Calu3 (cell line): ENCODE data around the gene FRMD1. TPM values are rescaled to one million over a fixed set of nuclear protein-coding genes. Genes with fewer than 3 reads are reported as not detected.
A peak's percentile ranks its signal among the peaks of the same experiment; 100 is the strongest.

Source experiments
- BruUV-seq: library from RNA; stranded (reverse); fragments of 400-500 nt; replicated peaks from 2 replicates; lab custom pipeline; 2021; lab: Mats Ljungman, UMichigan
- CTCF ChIA-PET: fragments of 300-600 bp; sonication (Branson Sonifier 250); formaldehyde crosslinking; loops from one replicate; lab custom pipeline; 2022; ENCODE audit warnings: antibody characterized with exemption; lab: Charles Lee
- DNase-seq: peaks from one replicate; pipeline ENCODE4 v3.0.0; 2022
- H3K27ac Mint-ChIP-seq: one replicate; pipeline ENCODE4 v1.8.0; 2022; ENCODE audit warnings: mixed read lengths; ENCODE audit not compliant: unreplicated experiment
- H3K27me3 Mint-ChIP-seq: one replicate; pipeline ENCODE4 v1.8.0; 2022; ENCODE audit warnings: mixed read lengths; ENCODE audit not compliant: unreplicated experiment
- H3K36me3 Mint-ChIP-seq: one replicate; pipeline ENCODE4 v1.8.0; 2022; ENCODE audit warnings: mild to moderate bottlenecking, moderate library complexity, mixed read lengths; ENCODE audit not compliant: insufficient read depth, unreplicated experiment
- H3K4me1 Mint-ChIP-seq: one replicate; pipeline ENCODE4 v1.8.0; 2022; ENCODE audit warnings: mild to moderate bottlenecking, low read depth, mixed read lengths; ENCODE audit not compliant: unreplicated experiment
- H3K4me3 Mint-ChIP-seq: one replicate; pipeline ENCODE4 v1.8.0; 2022; ENCODE audit warnings: mild to moderate bottlenecking, low read depth, moderate library complexity, mixed read lengths; ENCODE audit not compliant: unreplicated experiment
- H3K9me3 Mint-ChIP-seq: one replicate; pipeline ENCODE4 v1.8.0; 2022; ENCODE audit warnings: low read depth, mixed read lengths; ENCODE audit not compliant: unreplicated experiment
- intact Hi-C: fragments of 100-400 bp; cut with micrococcal nuclease; formaldehyde crosslinking; loops from one replicate; pipeline ENCODE4 v1.10.0; 2022; ENCODE audit not compliant: unreplicated experiment
- total RNA-seq: library from RNA; stranded (reverse); gene quantifications from 2 replicates; pipeline ENCODE4 v1.2.3, GENCODE V29; 2022
- TF ChIP-seq, protein P1 (sequence below): fragments of 200-600 bp; IDR thresholded peaks from one replicate; pipeline ENCODE4 v1.8.0; 2022; ENCODE audit warnings: antibody characterized with exemption; ENCODE audit not compliant: unreplicated experiment

FRMD1 gene
- total RNA-seq, 1 experiment from 2014 or later, result not detected

DNA sequence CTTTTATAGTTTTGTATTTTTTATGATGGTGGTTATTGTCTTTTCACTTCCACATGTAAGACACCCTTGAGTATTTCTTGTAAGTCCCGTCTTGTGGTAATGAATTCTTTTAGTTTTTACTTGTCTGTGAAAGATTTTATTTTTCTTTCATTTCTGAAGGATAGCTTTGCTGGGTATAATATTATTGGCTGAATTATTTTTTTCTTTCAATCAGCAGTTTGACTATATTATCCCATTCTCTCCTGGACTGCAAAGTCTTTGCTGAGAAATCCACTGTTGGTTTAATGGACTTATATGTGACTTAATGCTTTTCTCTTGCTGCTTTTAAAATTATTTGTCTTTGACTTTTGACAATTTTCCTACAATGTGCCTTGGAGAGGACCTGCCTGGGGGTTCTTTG is 67.7 kb downstream of the FRMD1 start:
- intact Hi-C loops, result no loop called here
- Mint-ChIP-seq H3K27me3 (peaks cover 30% of the 10 kb centered on the region), H3K36me3 (peaks cover 5% of the 10 kb centered on the region), H3K4me1 (no peaks in the 10 kb centered on the region), H3K9me3 (peaks cover 13% of the 10 kb centered on the region), H3K27ac (no peak overlapping the region), H3K4me3 (no peak overlapping the region)
- no peak for DNase-seq
- CTCF ChIA-PET, result no interaction called here
- BruUV-seq, result no TSS peak
- TF ChIP-seq, protein P1, sequence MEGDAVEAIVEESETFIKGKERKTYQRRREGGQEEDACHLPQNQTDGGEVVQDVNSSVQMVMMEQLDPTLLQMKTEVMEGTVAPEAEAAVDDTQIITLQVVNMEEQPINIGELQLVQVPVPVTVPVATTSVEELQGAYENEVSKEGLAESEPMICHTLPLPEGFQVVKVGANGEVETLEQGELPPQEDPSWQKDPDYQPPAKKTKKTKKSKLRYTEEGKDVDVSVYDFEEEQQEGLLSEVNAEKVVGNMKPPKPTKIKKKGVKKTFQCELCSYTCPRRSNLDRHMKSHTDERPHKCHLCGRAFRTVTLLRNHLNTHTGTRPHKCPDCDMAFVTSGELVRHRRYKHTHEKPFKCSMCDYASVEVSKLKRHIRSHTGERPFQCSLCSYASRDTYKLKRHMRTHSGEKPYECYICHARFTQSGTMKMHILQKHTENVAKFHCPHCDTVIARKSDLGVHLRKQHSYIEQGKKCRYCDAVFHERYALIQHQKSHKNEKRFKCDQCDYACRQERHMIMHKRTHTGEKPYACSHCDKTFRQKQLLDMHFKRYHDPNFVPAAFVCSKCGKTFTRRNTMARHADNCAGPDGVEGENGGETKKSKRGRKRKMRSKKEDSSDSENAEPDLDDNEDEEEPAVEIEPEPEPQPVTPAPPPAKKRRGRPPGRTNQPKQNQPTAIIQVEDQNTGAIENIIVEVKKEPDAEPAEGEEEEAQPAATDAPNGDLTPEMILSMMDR, result no peak

GRCh38 chr6:168009331-168009730 is 69.7 kb downstream of the FRMD1 start:
- DNase-seq, result no peak
- BruUV-seq, result no TSS peak

DNA sequence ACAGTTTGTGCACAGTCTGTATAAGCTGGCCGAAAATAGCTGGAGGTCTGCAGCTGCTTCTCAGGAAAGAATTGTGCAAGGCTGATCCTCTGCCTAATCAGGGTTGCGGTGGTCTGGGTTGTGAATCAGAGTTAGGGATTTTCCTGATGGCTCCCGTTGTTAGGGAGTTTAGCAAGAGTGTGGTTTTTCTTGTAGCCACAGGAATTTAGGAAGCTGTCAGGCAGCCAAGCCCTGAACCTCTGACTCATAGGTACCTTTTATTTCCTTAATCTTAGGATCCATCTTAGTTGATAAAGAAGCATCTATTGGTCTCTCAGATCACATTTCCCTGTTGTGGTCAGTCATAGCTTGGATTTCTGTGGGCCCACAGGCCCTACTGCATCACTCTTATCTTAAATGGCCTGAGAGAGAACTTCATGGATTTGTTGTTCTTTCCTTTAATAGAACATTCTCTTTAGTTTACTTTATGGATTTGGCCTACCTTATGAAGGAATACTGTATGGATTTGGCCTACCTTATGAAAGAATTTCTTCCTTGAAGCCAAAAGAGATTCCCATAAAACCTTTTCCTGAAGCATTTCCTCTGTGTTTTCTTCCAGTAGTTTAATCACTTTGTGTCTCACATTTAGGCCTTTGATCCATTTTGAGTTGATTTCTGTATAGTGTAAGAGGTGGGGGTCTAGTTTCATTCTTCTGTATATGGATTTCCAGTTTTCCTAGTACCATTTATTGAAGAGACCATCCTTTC is 71.2 kb downstream of the FRMD1 start:
- Mint-ChIP-seq H3K4me1 (peaks cover 11% of the 10 kb centered on the region), H3K4me3 (no peak overlapping the region), H3K36me3 (no peaks in the 10 kb centered on the region), H3K27me3 (peaks cover 32% of the 10 kb centered on the region), H3K9me3 (peaks cover 16% of the 10 kb centered on the region), H3K27ac (peak overlapping the region; percentile 50)
- TF ChIP-seq, protein P1, result no peak
- intact Hi-C loops, result loop anchor here (2.0 kb wide), 1 partner anchor 75 kb away; no protein-coding TSS in a partner anchor
- DNase-seq, result peak; percentile 85
- BruUV-seq, result no TSS peak
- CTCF ChIA-PET, result interaction anchor here (0.5 to 1.0 kb wide), 2 partner anchors 27 to 149 kb away, joined by 3 read pairs; no protein-coding TSS in a partner anchor

More at GRCh38 chr6:168009331-168009730, 69.7 kb downstream of the FRMD1 start:
- Mint-ChIP-seq H3K4me3 (no peak overlapping the region), H3K27me3 (peaks cover 28% of the 10 kb centered on the region), H3K27ac (no peak overlapping the region), H3K36me3 (peaks cover 5% of the 10 kb centered on the region), H3K4me1 (peaks cover 11% of the 10 kb centered on the region), H3K9me3 (peaks cover 16% of the 10 kb centered on the region)
- CTCF ChIA-PET, result no interaction called here
- intact Hi-C loops, result no loop called here
- TF ChIP-seq, protein P1, result no peak

DNA sequence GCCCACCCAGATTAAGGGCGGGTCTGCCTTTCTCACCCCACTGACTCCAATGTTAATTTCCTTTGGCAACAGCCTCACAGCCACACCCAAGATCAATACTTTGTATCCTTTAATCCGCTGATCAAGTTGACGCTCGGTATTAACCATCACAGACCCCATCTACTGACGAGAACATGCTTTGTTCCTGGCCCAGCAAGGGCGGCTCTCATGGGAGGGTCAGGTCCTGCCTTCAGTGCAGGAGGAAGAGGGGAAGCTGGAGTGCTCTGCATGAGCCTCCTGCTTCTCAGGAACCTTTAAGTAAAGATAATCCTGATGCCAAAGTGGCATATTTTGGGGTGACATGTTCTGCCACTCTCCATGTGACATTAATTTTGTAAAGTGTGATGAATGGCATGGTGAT is 73.2 kb downstream of the FRMD1 start:
- H3K27me3 Mint-ChIP-seq, result peaks cover 47% of the 10 kb centered on the region
- CTCF ChIA-PET, result no interaction called here
- no TSS peak for BruUV-seq
- peaks cover 9% of the 10 kb centered on the region for H3K9me3 Mint-ChIP-seq
- intact Hi-C loops, result loop anchor here (2.0 kb wide), 1 partner anchor 73 kb away; no protein-coding TSS in a partner anchor
- DNase-seq, result no peak
- no peaks in the 10 kb centered on the region for H3K36me3 Mint-ChIP-seq
- peaks cover 11% of the 10 kb centered on the region for H3K4me1 Mint-ChIP-seq
- TF ChIP-seq, protein P1, result no peak
- no peak overlapping the region for H3K27ac Mint-ChIP-seq
- no peak overlapping the region for H3K4me3 Mint-ChIP-seq
